ENCODE measurements around the gene NRXN2.

Gene NRXN2

DNA sequence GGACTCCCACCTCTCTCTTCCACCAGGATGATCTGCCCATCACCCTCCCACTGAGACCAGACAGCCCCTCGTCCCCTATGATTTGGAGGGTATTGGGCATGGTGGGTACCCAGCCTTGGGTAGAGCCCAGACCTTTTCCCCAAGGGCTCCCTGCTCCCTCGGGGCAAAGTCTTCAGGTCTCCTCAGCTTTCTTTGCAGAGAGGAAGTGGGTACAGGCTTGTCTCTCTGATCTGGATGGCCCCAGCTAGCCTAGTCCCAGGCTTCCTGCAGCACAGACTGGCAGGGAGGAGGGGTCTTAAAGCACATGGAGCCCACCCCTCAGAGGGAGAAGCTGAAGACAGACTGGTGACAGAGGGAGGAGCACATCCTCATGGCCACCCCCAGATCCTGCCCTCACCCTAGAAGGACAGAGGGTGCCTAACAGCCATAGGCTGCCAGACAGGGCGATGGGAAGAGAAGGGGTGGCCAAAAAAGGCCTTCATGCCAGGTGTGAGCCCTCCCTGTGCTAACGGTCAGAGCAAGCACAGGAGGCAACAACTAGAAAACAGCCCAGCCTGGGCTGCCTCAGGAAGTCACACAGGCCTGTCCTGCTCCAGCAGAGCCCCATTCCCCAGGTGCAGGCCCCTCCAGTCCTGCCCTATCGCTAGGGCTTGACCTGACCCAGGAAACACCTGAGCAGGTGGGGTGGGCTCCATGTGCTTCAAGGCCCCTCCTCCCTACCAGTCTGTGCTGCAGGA lies 101.5 kb downstream of the NRXN2 start:
- DNase-seq, result no peak

DNA sequence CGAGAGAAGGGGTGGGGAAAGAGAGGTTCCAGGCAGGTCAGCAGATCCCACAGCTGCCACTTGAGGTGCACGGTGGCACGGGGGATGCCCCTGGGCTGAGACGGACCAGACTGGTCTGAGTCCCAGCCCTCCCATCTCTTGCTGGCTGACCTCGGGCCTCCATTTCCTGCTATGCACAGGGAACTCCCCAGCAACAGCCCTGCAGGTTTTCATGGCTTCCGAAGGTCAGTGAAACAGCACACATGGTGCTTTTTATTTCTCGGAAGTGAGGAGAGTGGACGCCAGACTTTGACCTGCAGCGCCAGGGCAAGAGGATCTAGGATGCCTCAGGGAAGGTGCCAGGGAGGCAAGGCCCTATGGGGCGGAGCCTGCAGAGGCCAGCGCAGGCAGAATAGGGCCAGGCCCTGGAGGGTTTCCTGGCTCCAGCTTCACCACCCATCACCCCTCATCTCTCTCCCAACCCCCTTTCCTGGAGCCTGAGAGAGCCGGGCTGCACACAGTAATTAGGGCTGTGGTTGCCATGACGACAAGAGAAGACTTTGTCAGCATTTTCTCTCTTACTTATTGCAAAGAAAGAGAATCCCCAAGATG lies 102.5 kb downstream of the NRXN2 start:
- no peak for DNase-seq

DNA sequence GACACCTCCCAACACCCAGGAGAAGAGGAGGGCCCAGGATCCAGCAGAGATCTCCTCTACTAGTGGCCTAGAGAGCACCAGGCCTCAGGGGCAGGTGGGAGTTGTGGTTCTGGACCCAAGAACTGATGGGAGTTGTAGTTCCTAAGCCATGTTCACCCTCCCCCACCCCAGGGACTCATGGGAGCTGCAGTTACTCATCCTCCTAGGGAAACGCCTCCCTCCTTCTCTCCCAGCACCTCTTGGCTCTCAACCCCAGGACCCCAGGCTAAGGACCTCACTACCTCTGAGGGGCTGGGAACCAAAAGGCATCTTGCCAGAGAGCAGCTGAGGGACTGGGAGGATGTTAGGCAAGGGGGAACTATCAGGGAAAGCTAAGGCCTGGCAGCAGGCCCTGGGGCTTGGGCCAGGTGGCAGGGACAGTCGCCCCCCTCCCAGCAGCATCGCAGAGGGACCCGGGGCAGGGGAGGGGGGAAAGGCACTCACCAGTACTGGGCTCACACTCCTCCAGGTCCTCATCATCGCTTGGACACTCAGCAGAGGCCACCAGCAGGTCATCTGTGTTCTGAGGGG lies 103.1 kb downstream of the NRXN2 start:
- no peak for DNase-seq

DNA sequence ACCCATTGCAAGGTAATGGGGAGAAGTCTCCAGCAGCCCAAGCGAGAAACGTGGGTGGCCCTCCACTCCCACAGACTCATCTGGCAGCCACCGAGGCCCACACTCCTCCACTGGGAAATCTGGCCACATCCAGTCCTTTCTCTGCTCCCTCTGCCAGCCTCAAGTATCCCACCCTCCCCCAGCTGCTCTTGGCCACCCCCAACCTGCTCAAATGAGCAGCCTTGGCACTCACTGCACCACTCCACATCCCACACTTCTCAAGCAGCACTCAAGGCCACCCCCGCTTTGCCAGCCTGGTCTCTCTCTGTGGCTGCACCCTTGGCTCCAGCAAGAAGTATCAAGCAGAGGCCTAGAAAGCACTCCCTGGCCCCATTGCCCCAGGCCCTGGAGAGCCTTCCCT lies 103.8 kb downstream of the NRXN2 start:
- DNase-seq, result no peak

DNA sequence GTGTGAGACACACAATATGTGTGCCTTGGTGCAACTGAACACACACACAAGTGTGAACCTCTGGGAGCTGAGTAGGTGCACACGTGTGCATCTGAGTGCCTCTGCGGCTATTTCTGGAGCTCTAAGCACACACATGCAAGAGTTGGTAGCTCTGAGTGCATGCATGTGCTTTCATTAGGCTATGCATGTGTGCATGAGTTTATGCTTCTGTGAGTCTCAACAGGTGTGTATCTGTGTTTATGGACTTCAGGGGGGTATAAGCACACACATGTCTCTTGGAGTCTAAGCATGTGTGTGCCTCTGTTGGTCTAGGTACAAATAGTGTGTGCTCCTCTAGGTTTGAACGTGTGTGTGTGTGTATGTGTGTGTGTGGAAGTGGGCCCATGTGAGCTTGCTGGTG lies 106.2 kb downstream of the NRXN2 start:
- no peak for DNase-seq

DNA sequence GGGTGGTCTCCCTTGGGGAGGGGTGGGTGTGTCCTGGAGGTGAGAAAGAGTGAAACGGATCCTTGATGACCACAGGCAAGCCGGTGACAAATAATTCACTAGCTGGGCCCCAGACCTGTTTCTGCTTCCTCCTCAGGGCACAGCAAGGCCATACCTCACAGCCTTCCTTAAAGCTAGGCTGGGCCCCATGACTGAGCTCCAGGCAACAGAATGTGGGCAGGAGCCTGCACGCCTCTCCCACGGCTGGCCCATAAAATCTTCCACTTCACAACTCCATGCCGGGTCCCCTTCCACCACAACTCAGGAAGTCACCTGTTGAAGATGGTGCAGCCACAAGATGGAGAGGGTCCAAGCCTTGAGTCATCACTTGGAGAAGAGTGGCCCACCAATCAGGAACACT lies 108.1 kb downstream of the NRXN2 start:
- DNase-seq, result no peak

DNA sequence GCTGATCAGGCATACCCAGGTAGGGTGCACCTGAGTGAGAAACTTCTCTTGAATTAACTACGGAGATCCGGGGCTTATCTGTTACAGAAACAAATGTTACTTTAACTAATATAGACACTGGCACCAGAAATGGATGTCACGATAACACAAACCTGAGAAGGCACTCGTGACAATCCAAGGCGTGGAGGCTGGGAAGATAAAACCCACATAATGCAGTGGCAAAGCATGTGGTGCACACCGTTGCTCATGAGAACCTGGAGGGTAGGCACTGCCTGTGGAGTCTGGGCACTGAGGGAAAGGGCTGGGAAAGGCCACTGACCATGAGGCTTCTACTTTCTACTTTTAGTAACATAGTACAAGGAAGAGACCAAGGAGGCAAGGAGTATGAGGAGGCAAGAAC lies 109.3 kb downstream of the NRXN2 start:
- no peak for DNase-seq

DNA sequence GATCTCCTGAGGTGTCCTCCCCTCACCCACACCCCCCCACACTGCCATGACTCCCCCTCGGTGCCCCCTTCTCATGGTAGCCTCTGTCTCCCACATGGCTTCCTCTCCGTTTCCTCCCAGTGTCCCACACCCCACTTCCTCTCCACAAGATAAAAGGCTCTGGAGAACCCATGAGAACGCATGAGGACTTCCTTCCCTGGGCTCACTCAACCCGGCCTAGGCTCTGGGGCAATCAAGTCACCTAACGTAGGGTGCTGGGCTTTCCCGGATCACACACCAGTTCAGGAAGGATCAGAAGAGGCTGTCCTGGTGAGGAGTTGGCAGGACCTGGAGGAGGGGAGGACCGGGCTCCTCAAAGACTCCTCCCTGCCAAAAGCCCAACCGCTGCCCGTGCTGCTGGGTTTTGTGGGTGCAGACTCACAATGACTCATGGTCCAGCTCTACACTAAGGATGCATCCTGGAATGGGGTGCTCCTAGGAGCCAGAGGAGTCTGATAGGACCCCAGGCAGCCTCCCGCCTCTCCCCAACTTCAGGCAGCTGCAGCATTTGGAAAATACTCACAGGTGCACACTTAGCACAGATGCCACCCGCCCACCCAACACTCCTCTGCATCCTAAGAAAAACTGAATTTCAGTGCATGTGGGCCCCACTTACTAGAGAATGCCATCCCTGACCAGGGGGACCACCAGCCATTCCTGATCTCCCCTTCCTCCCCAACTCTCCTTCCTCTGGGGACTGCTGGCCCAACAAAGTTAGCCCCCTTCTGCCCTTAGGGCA lies 110.9 kb downstream of the NRXN2 start:
- DNase-seq, result no peak

DNA sequence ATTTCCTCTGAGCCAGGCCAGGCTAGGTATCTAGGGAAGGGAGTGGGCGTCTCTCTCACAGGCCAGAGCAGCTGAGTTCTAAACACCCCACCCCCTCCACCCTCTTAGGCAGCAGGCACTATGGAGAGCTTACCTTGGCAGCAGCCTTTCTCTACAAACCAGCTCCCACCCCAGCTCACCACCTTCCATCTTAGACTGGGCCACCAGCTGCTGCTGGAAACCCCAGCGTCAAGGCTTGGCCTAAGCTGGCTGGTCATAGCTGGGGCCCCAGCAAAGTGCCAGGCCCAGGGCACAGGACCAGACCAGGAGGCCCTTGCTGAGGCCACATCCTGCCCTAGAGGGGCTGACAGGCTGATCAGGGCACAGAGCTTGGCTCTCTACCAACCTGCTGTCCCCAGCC lies 111.8 kb downstream of the NRXN2 start:
- DNase-seq, result no peak

DNA sequence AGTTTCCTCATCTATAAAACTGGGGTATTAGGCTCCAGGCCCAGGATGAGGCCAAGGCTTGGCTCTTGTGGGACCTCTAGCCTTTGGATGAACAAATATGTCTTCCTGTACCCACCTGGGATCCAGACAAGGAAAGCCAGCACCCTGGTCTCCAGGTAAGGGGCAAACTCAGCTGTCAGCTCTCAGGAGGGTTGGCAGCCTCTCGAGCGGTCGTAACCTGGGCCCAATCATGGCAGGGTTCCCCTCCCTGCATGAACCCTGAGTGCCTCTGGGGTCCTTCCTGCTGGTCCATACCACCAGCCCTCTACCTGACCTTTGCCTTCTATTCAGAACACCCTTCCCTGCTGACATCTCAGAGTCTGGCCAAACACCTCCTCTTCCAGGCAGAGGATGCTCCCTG lies 112.4 kb downstream of the NRXN2 start:
- no peak for DNase-seq

DNA sequence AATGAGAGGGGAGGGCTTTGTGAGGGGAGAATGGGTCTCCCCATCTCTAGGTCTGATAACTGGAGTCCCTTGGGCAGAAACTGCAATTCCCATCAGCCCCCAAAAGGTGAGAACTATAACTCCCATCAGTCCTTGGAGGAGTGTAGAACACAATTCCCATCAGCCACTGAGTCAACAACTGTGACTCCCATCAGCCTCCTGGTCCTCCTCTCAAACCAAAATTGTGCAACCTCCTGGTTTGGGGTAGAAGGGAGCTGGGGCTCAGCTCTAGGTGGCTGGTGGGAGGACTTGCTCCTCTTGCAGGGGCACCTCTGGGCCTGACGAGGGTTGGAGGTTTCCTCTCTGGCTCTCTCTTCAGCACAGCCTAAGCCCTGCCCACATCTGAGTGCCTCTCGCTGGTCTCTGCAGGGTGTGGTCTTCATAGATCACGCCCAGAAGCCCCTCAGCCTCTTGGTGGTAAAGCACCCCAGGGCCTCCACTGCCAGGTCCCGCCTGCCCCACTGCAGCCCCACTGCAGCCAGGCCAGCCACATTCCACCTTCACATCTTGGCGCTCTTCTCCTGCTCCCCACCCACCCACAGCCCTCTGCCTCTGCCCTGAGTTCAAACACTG lies 113.5 kb downstream of the NRXN2 start:
- no peak for DNase-seq

DNA sequence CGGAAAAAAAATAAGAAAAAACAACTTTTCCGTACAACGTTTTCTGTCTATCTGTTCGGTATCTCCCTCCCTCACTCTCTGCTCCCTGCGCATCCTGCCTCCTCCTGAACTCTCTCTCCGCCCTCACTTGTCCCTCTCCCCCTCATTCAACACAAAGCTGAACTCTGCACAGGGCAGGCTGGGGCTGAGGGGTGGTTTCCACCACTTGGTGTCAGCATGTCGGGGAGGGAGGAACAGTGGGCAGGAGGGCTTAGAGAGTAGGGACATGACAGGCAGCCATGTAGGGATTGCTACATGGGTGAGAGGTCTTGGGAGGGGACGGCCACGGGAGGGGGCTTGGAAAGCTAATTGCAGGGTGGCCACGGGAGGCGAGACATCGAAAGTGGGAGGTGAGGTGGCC lies 114.4 kb downstream of the NRXN2 start:
- DNase-seq, result no peak

DNA sequence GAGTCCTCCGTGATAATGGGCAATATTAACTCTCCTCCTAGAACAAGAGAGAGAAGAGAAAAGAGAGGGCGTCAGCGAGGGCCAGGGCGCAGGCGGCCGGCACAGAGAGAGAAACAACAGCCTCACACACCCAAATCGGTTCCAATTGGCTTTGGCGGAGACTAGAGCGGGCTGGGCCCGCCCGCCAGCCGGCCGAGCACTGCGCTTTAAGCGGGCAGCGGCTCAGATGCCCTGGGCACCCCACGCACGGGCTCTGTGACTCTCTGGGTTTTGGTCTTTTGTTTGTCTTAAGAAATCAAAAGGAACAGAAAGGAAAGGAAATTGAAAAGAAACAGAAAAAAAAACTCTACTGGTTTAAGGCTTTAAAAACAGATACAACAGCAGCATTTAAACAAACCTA lies 115.0 kb downstream of the NRXN2 start:
- DNase-seq, result no peak

DNA sequence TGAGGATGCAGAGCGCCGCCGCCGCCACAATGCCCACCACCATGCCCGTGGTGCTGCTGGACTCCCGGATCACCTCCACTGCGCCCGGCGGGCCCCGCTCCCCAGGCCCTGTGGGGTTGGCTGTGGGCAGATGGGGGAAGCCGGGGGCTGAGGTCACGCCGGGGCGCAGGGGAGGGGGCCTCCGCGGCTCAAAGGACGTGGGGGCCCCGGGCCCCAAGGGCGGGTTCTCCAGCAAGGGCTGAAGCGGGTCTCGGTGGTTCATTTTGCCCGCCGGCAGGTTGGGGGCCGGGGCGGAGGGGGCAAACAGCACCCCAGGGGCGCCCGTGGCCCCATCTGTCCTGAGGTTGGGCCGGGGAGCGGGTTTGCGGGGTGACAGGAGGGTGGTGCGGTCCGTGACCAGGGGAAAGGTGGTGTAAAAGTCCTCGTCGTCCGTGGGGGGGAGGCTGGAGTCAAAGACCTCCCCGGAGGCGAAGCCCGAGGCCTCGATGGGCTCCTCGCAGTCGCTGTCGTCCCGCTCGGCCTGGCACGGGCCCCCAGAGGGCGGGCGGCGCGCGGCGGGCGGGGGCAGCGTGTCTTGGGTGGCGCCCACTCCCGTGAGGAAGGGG lies 115.5 kb downstream of the NRXN2 start:
- no peak for DNase-seq

DNA sequence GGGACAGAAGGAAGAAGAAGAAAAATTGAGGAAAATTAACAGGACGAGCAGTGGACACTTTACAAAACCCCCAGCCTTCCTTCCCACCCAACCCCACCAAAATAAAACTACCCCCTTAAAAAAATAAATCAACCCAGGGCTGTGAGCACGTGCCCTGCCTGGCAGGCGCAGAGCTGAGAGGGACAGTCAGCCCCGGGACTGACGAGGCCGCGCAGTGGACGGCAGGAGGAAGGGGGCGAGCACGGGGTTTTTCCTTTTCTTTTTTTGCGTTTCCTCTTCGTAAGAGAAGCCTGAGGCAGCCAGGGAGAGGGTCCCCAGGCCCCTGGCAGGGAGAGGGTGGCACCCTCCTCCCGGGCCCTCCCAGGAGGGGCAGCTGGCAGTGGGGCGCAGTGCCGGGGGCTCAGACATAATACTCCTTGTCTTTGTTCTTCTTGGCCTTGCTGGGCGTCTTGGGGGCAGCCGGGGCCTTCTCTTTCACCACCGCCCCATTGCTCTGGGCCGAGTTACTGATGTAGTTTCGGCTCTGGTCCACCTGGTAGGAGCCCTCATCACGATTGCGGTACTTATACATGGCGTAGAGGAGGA lies 116.1 kb downstream of the NRXN2 start:
- DNase-seq, result no peak

DNA sequence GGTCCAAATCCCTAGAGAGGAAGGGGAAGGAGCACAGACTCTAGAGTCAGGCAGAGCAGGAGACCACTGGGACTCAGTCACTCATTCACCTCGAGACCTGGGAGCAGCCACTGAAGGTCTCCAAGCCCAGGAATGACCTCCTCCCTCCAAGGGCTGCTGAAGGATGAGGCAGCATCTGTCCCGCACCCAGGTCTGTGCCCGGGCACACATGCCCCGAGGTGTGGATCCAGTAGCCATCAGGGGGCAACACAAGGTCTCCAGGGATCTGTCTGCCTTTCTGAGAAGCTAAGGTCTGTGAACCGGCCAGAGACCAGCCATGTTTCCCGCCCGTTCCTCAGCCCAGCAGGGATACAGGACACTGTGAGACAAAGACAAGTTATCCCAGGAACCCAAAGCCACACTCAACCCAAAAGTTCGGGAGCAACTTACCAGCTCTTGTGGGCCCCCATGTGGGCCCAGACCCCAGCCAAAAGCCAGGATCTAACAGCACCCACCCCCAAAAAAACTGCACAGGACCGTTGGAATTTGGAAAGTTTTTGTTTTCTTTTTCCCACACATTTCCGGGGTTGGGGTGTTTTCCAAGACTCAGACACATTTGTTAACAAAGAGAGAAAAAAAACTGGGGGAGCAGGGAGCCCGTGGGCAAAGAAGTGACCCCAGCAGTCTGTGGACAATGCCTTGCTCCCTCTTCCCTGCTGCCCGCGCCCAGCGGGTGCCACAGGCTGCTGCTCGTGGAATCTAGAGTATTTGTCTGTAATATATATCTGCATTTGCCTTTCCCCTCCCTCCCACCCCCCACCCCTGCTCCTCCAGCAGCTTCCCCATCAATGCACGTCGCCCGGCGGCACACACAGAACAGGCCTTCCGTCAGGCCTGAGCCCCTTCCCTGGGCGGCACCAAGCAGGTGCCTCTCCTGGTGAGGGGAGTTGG lies 117.1 kb downstream of the NRXN2 start:
- DNase-seq, result no peak

DNA sequence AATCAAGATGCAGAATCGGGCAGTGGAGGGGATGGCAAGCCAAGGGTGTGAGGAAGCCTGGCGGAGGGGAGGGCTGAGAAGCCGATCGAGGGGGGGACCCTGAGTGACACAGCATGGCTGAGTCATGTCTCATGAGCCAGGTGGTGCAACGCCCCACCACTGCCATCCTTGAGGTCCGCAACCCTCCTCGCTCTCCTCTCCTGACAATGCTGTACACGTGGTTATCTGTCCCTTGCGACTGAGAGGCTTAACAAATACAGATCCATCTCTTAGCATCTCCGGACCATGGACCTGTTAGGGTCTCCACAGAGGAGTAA lies 117.8 kb downstream of the NRXN2 start:
- DNase-seq, result no peak

DNA sequence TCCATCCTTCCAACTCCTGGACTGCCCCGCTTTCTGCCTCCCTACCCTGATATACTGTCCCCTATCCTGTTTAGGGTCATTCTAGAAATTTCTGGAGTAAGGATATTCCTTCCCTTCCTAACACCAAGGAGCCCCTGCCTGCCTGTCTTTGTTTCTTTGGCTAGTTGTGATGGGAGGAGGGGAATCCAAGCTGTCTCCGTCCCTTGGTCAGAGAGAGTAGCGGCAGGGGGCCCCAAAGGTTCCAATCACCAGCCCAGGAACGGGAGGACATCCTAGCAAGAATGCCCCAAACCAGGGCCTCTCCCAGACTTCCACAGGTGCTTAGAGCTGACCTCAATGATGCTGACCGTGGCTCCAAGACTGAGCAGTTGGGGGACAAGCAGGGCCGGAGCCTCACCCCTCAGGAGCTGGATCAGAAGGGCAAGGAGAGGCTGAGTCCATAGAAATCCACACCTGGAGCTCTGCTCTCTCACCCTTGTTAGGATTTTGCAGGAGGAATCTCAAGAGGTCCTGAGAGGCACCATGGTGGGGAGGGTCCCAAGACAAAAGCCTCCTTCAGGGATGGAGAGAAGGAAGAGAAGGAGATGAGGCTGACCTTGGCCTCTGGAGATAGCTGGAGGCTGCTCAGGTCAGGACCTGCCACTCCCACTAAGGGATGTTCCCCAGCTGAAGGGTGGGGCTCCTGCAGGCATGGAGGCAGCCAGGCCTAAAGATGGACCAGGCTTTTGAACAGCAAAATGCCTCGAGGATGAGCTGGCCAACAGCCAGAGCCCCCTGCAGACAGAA lies 118.3 kb downstream of the NRXN2 start:
- no peak for DNase-seq

DNA sequence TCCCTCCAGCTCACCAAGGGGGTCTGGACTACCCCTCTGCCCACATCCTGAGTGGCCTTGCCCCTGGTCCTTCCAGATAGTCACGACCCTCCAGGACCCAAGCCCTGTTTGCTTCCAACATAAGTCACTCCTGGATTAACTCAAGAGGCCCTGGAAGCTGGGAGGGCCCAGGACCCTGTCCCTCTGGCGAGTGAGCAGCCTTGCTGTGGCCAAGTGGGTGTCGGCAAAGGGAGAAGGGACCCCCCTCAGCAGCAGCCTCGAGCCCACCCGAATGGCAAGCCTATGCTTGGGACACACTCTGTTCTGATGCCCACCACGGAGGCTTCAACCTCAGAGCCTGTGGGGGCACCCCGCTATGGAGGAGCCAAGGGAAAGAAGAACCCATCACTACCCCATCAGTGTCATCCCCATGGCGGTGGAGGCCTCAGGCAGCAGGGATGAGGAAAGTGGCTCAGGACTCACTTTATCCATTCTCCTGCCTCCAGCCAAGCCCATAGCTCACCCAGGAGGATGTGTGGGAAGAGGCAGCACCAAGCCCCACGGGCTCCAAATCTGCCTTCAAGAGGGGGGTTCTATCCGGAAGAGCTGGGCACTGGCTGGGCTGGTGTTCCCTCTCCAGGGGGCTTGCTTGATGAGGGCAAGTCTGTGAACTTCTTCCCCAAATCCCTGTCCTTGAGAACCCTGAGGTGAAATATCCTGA lies 119.4 kb downstream of the NRXN2 start:
- no peak for DNase-seq

DNA sequence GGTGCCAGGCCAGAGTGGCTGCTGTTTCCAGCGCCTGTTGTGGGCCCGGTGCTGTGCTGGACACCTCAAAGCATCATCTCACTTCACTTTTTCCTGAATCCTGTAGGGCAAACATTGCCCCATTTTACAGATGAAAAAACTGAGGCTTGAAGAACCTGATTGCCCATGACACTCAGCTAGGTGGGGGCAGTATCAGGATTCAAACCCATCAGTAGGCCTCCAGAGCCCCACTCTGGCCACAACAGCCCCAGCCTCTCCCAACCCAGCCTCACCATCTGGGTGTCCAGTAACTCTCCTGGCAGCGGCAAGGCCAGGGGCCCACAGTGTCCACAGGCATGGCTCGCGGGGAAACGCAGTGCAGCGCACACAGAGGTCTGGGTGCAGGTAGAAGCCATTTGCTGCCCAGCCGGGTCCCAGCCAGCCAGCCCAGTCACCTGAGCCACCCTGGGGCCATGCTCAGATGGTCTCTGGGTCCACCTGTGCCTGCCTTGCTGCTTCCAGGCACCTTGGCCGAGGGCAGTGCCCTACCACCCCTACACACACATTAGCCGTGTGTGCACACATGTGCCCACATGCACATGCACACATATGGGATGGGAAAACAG lies 120.4 kb downstream of the NRXN2 start:
- DNase-seq, result no peak

All from effector CD8-positive, alpha-beta T cell (primary cell).